HepG2 (cell line): ENCODE results near the gene PBX4. TPM values are rescaled to one million over a fixed set of nuclear protein-coding genes. Genes with fewer than 3 reads are reported as not detected.

ENCODE experiments used
- ATAC-seq: fragments of 200-7000 bp; cut with Tn5 transposase; 3 replicates; pipeline ENCODE4 v1.9.1; 2020; ENCODE audit warnings: mild to moderate bottlenecking, moderate library complexity
- BruUV-seq: library from RNA; stranded (reverse); fragments of 400-500 nt; replicated peaks from 2 replicates; lab custom pipeline; 2021; lab: Mats Ljungman, UMichigan
- CTCF ChIA-PET: fragments of 300-600 bp; formaldehyde crosslinking; extraction: SDS; loops from one replicate; lab custom pipeline; 2021; ENCODE audit warnings: low total read pairs, inconsistent platforms, low intra/inter-chr PET ratio; lab: Yijun Ruan, JAX
- POLR2A ChIA-PET: fragments of 350-600 bp; sonication (Branson Sonifier 250); formaldehyde crosslinking; loops from one replicate; lab custom pipeline; 2020; ENCODE audit warnings: antibody characterized with exemption, inconsistent platforms; lab: Yijun Ruan, JAX
- DNase-seq: peaks from one replicate; pipeline ENCODE4 v3.0.0-alpha.2; 2015; ENCODE audit warnings: low spot score
- FAIRE-seq: peaks from 3 replicates; lab custom pipeline; 2011; peaks lifted over from hg19 to GRCh38; lab: Jason Lieb, UNC
- H2AFZ ChIP-seq: one replicate; pipeline ENCODE4 v1.6.1; 2011; ENCODE audit warnings: low read length, inconsistent platforms
- H3K27ac ChIP-seq: fragments of 300-600 bp; 3 replicates; pipeline ENCODE4 v1.8.0; 2011; ENCODE audit warnings: mixed run types, mild to moderate bottlenecking, mixed read lengths, low read length, inconsistent platforms; ENCODE audit not compliant: insufficient read depth; ENCODE audit errors: extremely low read length
- H3K27me3 ChIP-seq, 2 experiments: fragments of 200-600 bp in 1 of 2; 2 replicates in 1 of 2; 3 replicates in 1 of 2; pipeline versions ENCODE4 v1.6.0 to v1.8.0; 2011; ENCODE audit warnings: low read length in 2 of 2, mild to moderate bottlenecking in 2 of 2, moderate library complexity in 2 of 2, inconsistent platforms in 1 of 2; ENCODE audit not compliant: insufficient read depth in 2 of 2, control insufficient read depth in 1 of 2
- H3K36me3 ChIP-seq, 2 experiments: fragments of 200-600 bp in 1 of 2; replicated peaks in 1 of 2; 2 replicates in 1 of 2; 3 replicates in 1 of 2; pipeline versions ENCODE4 v1.5.1 to v1.8.0; 2011; ENCODE audit warnings: low read length in 2 of 2, inconsistent platforms in 1 of 2; ENCODE audit not compliant: insufficient read depth in 2 of 2, control insufficient read depth in 1 of 2
- H3K4me1 ChIP-seq: 2 replicates; pipeline ENCODE4 v1.5.1; 2012; ENCODE audit warnings: low read length, inconsistent platforms; ENCODE audit not compliant: insufficient read depth
- H3K4me2 ChIP-seq: 2 replicates; pipeline ENCODE4 v1.6.0; 2011; ENCODE audit warnings: low read depth, low read length, inconsistent platforms
- H3K4me3 ChIP-seq, 3 experiments: fragments of 200-600 bp in 1 of 3; sonication (generic), shearing (Covaris generic) in 1 of 3; replicated peaks in 1 of 3; 2 replicates each; pipeline ENCODE4 v1.5.1; 2011 to 2016; ENCODE audit warnings: low read length in 3 of 3, inconsistent platforms in 2 of 3, low read depth in 2 of 3, mild to moderate bottlenecking in 2 of 3, control low read depth in 1 of 3, mixed read lengths in 1 of 3; ENCODE audit not compliant: insufficient read depth in 1 of 3
- H3K79me2 ChIP-seq: one replicate; pipeline ENCODE4 v1.6.1; 2011; ENCODE audit warnings: low read length, inconsistent platforms; ENCODE audit not compliant: insufficient read depth
- H3K9ac ChIP-seq: 2 replicates; pipeline ENCODE4 v1.6.0; 2011; ENCODE audit warnings: mild to moderate bottlenecking, low read depth, low read length, inconsistent platforms; ENCODE audit not compliant: insufficient read depth
- H3K9me3 ChIP-seq: 2 replicates; pipeline ENCODE4 v1.5.1; 2012; ENCODE audit warnings: mild to moderate bottlenecking, low read length
- H4K20me1 ChIP-seq: 2 replicates; pipeline ENCODE4 v1.6.0; 2011; ENCODE audit warnings: inconsistent platforms, mild to moderate bottlenecking, low read length, moderate library complexity; ENCODE audit not compliant: insufficient read depth
- FOXP1 ChIP-seq, 2 experiments: fragments of 450-650 bp in 1 of 2; IDR thresholded peaks; 2 replicates each; pipeline ENCODE4 v1.6.1; 2017 to 2018; ENCODE audit warnings: antibody characterized with exemption in 1 of 2
- GABPA ChIP-seq, 2 experiments: IDR thresholded peaks; 2 replicates each; pipeline ENCODE4 v1.6.1; 2011 to 2016; ENCODE audit warnings: low read depth in 2 of 2, low read length in 1 of 2, missing biosample characterization in 1 of 2, missing genetic modification characterization in 1 of 2
- GFI1 ChIP-seq: sonication (generic); formaldehyde crosslinking; IDR thresholded peaks from 2 replicates; pipeline ENCODE4 v1.5.0; 2020; ENCODE audit warnings: missing genetic modification reagents, mild to moderate bottlenecking, borderline replicate concordance
- RBM39 ChIP-seq: fragments of 200-400 bp; formaldehyde crosslinking; IDR thresholded peaks from one replicate; pipeline ENCODE4 v1.6.1; 2018; ENCODE audit warnings: antibody characterized with exemption, mild to moderate bottlenecking, low read depth, low read length; ENCODE audit not compliant: poor library complexity, severe bottlenecking
- SMARCC2 ChIP-seq: fragments of 450-650 bp; IDR thresholded peaks from 2 replicates; pipeline ENCODE4 v1.6.1; 2017; ENCODE audit warnings: antibody characterized with exemption, mild to moderate bottlenecking
- SSRP1 ChIP-seq: IDR thresholded peaks from 2 replicates; pipeline ENCODE4 v1.6.1; 2016; ENCODE audit warnings: control low read depth
- TBL1XR1 ChIP-seq: fragments of 150-350 bp; IDR thresholded peaks from 2 replicates; pipeline ENCODE4 v1.6.1; 2014; ENCODE audit warnings: borderline replicate concordance, low read length; ENCODE audit not compliant: partially characterized antibody
- TP53 ChIP-seq: sonication (generic); formaldehyde crosslinking; conservative IDR thresholded peaks from 2 replicates; pipeline ENCODE4 v1.4.0; 2020; ENCODE audit warnings: missing genetic modification reagents
- YEATS2 ChIP-seq: sonication (generic); formaldehyde crosslinking; IDR thresholded peaks from 2 replicates; pipeline ENCODE4 v1.4.0; 2020; ENCODE audit warnings: missing genetic modification reagents, borderline replicate concordance
- ZNF251 ChIP-seq: sonication (generic); formaldehyde crosslinking; IDR thresholded peaks from 2 replicates; pipeline ENCODE4 v1.9.0; 2021; ENCODE audit warnings: mild to moderate bottlenecking, missing genetic modification reagents
- WGBS: methylation state at CpG from one replicate; pipeline ENCODE4 v1.1.6; 2017; ENCODE audit warnings: low lambda C conversion rate; 5-methylcytosine and 5-hydroxymethylcytosine counted together
- in situ Hi-C: cut with HindIII; loops from 2 replicates; pipeline ENCODE4 v1.10.0; 2017; ENCODE audit warnings: low pct_unique_long_range_greater_than_20kb; ENCODE audit not compliant: extremely low pct_ligation_motif_present
- intact Hi-C: fragments of 100-400 bp; cut with micrococcal nuclease; formaldehyde crosslinking; loops from one replicate; pipeline ENCODE4 v1.10.0; 2022; ENCODE audit not compliant: unreplicated experiment
- polyA plus RNA-seq, 8 experiments: library from polyadenylated mRNA; depleted of rRNA in 3 of 8; stranded (reverse) in 7 of 8; unstranded in 1 of 8; fragments of >200 nt; fragmentation: Illumina TruSeq in 4 of 8; extraction: Trizol in 4 of 8; gene quantifications; 2 replicates each; pipeline versions ENCODE4 v1.2.1 to v1.2.3, GENCODE V29; 2011 to 2016; ENCODE audit warnings: low read depth in 4 of 8, missing spikeins in 1 of 8, mixed read lengths in 1 of 8; ENCODE audit not compliant: insufficient read depth in 1 of 8
- total RNA-seq, 5 experiments: library from RNA; depleted of rRNA; stranded (reverse); fragments of >200 nt; fragmentation: Illumina TruSeq; extraction: Trizol; gene quantifications; 2 replicates each; pipeline ENCODE4 v1.2.3, GENCODE V29; 2016; ENCODE audit warnings: low read depth in 1 of 5
- TF ChIP-seq, protein P1 (sequence below): sonication (generic); formaldehyde crosslinking; IDR thresholded peaks from one replicate; pipeline ENCODE4 v1.5.1; 2020; ENCODE audit warnings: mild to moderate bottlenecking, missing genetic modification reagents; ENCODE audit errors: not compliant biosample characterization

PBX4 gene
- total and polyA plus RNA-seq, 2 of the 13 experiments (the other 11 are each of a cell fraction or from before 2014, with no cell fraction given): not detected

DNA sequence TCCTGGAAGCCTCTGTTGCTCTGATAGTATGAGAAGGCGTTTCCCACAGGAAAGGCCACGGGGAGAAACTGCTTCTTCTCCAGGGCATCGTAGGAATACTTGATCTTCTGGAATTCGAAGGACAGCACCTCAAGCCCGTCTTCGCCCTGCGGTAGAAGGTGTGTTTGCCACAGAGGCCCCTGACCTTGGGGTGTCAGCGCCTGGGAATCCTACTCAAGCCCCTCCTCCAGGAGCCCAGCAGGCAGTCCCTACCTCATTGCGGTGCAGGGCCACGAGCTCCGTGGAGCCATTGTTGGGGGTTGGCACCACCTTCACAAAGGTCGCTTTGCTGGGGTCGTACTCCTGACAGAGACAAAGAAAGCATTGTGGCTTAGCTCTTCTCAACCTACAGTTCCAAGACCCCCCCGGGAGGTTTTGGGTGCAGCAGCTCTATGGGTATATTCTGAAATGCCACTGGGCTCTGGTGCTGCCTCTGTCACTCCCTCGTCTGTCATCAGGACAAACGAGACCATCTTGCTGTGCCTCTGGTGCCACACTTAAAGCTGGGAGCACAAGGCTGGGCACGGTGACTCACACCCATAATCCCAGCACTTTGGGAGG is 41.3 kb upstream of the PBX4 start (continued):
- TF ChIP-seq YEATS2 (CRISPR knock-in tag) (no peak), TBL1XR1 (no peak), SMARCC2 (no peak), TP53 (CRISPR knock-in tag) (no peak), GABPA (IDR thresholded peaks at IDR 0.05; ENCODE audit: low read depth, low read length) (no peak), GABPA (CRISPR knock-in tag; IDR thresholded peaks at IDR 0.05; ENCODE audit: low read depth) (no peak), ZNF251 (CRISPR knock-in tag) (no peak), RBM39 (no peak), SSRP1 (CRISPR knock-in tag) (no peak)

DNA sequence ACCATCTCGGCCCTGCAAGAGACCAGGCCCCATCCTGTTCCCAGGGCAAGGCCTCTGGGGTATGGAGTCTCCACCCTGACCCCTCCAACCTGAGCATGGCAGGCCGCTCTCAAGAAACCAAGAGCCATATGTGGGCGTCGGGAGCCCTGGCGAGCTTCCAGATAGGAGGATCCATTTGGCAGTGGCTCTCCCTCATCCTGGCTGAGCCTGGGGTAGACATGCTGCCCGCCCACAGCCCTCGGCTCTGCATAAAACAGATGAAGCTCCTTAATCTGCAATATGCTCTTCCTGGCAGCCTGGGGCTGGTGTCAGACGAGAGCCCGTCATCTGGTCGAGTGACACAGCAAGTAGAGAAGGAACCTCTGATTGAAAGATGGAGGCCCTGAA is 38.9 kb upstream of the PBX4 start:
- Histone ChIP-seq H3K4me3 (no peak overlapping the region), H2AFZ (no peak overlapping the region), H3K27ac (no peak overlapping the region), H4K20me1 (peaks cover 17% of the 10 kb centered on the region), H3K9me3 (no peaks in the 10 kb centered on the region), H3K9ac (no peak overlapping the region), H3K4me1 (peaks cover 27% of the 10 kb centered on the region), H3K27me3 (no peaks in the 10 kb centered on the region), H3K36me3 (peaks cover 55 to 73% of the 10 kb centered on the region in 2 experiments), H3K79me2 (peaks cover 21% of the 10 kb centered on the region), H3K4me2 (no peak overlapping the region)
- intact Hi-C loops: no loop called here
- POLR2A ChIA-PET: no interaction called here
- ATAC-seq (no peak), FAIRE-seq (no peak), DNase-seq (no peak)
- no TSS peak for BruUV-seq
- CTCF ChIA-PET: no interaction called here
- in situ Hi-C loops: no loop called here
- WGBS: 93% methylated on average over 8 of the region's 10 CpGs
- TF ChIP-seq GFI1 (CRISPR knock-in tag) (no peak), FOXP1 (IDR thresholded peaks at IDR 0.05) (no peak), FOXP1 (CRISPR knock-in tag; IDR thresholded peaks at IDR 0.05) (no peak)
- TF ChIP-seq, protein P1, sequence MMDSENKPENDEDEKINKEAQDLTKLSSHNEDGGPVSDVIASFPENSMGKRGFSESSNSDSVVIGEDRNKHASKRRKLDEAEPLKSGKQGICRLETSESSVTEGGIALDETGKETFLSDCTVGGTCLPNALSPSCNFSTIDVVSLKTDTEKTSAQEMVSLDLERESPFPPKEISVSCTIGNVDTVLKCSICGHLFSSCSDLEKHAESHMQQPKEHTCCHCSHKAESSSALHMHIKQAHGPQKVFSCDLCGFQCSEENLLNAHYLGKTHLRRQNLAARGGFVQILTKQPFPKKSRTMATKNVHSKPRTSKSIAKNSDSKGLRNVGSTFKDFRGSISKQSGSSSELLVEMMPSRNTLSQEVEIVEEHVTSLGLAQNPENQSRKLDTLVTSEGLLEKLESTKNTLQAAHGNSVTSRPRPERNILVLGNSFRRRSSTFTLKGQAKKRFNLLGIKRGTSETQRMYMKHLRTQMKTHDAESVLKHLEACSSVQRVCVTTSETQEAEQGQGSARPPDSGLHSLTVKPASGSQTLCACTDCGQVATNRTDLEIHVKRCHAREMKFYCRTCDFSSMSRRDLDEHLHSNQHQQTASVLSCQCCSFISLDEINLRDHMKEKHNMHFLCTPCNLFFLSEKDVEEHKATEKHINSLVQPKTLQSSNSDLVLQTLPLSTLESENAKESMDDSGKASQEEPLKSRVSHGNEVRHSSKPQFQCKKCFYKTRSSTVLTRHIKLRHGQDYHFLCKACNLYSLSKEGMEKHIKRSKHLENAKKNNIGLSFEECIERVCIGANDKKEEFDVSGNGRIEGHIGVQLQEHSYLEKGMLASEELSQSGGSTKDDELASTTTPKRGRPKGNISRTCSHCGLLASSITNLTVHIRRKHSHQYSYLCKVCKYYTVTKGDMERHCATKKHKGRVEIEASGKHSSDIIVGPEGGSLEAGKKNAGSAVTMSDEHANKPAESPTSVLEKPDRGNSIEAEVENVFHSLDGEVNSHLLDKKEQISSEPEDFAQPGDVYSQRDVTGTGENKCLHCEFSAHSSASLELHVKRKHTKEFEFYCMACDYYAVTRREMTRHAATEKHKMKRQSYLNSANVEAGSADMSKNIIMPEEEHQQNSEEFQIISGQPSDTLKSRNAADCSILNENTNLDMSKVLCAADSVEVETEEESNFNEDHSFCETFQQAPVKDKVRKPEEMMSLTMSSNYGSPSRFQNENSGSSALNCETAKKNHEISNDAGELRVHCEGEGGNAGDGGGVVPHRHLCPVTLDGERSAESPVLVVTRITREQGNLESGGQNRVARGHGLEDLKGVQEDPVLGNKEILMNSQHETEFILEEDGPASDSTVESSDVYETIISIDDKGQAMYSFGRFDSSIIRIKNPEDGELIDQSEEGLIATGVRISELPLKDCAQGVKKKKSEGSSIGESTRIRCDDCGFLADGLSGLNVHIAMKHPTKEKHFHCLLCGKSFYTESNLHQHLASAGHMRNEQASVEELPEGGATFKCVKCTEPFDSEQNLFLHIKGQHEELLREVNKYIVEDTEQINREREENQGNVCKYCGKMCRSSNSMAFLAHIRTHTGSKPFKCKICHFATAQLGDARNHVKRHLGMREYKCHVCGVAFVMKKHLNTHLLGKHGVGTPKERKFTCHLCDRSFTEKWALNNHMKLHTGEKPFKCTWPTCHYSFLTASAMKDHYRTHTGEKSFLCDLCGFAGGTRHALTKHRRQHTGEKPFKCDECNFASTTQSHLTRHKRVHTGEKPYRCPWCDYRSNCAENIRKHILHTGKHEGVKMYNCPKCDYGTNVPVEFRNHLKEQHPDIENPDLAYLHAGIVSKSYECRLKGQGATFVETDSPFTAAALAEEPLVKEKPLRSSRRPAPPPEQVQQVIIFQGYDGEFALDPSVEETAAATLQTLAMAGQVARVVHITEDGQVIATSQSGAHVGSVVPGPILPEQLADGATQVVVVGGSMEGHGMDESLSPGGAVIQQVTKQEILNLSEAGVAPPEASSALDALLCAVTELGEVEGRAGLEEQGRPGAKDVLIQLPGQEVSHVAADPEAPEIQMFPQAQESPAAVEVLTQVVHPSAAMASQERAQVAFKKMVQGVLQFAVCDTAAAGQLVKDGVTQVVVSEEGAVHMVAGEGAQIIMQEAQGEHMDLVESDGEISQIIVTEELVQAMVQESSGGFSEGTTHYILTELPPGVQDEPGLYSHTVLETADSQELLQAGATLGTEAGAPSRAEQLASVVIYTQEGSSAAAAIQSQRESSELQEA: no peak
